HepG2 (cell line): ENCODE results near the gene TPRN. TPM values are rescaled to one million over a fixed set of nuclear protein-coding genes. Genes with fewer than 3 reads are reported as not detected.
A peak's percentile ranks its signal among the peaks of the same experiment; 100 is the strongest.

Source experiments
- GTF3A ChIP-seq: sonication (generic); formaldehyde crosslinking; conservative IDR thresholded peaks from 2 replicates; pipeline ENCODE4 v1.4.0; 2020; ENCODE audit warnings: mild to moderate bottlenecking, missing genetic modification reagents
- IRF2 ChIP-seq: IDR thresholded peaks from 2 replicates; pipeline ENCODE4 v1.6.1; 2018; ENCODE audit warnings: missing genetic modification reagents, missing compliant biosample characterization
- JARID2 ChIP-seq: sonication (generic); formaldehyde crosslinking; IDR thresholded peaks from 2 replicates; pipeline ENCODE4 v1.8.1; 2023; ENCODE audit warnings: missing genetic modification reagents, inconsistent platforms; ENCODE audit not compliant: insufficient replicate concordance
- SCMH1 ChIP-seq: sonication (generic); formaldehyde crosslinking; IDR thresholded peaks from 2 replicates; pipeline ENCODE4 v1.9.0; 2021; ENCODE audit warnings: missing genetic modification reagents, mild to moderate bottlenecking, borderline replicate concordance
- SOX5 ChIP-seq: IDR thresholded peaks from 2 replicates; pipeline ENCODE4 v1.6.1; 2016; ENCODE audit warnings: borderline replicate concordance
- ZBTB1 ChIP-seq: sonication (generic); formaldehyde crosslinking; IDR thresholded peaks from 2 replicates; pipeline ENCODE4 v1.4.0; 2020; ENCODE audit warnings: missing genetic modification reagents, borderline replicate concordance
- ZBTB8A ChIP-seq: sonication (generic); formaldehyde crosslinking; IDR thresholded peaks from 2 replicates; pipeline ENCODE4 v1.4.0; 2020; ENCODE audit warnings: mild to moderate bottlenecking, low read depth, missing genetic modification reagents, borderline replicate concordance
- ZFP36L1 ChIP-seq: sonication (generic); formaldehyde crosslinking; IDR thresholded peaks from 2 replicates; pipeline ENCODE4 v1.8.0; 2022; ENCODE audit warnings: mild to moderate bottlenecking, missing genetic modification reagents, moderate library complexity
- ZNF383 ChIP-seq: sonication (generic); formaldehyde crosslinking; IDR thresholded peaks from 2 replicates; pipeline ENCODE4 v1.4.0; 2020; ENCODE audit warnings: missing genetic modification reagents, mild to moderate bottlenecking, borderline replicate concordance
- ZNF773 ChIP-seq: sonication (generic); formaldehyde crosslinking; IDR thresholded peaks from 2 replicates; pipeline ENCODE4 v1.4.0; 2020; ENCODE audit warnings: missing genetic modification reagents, borderline replicate concordance
- ZNF839 ChIP-seq: sonication (generic); formaldehyde crosslinking; IDR thresholded peaks from 2 replicates; pipeline ENCODE4 v1.4.0; 2020; ENCODE audit warnings: missing genetic modification reagents, mild to moderate bottlenecking, borderline replicate concordance
- polyA plus RNA-seq, 8 experiments: library from polyadenylated mRNA; depleted of rRNA in 3 of 8; stranded (reverse) in 7 of 8; unstranded in 1 of 8; fragments of >200 nt; fragmentation: Illumina TruSeq in 4 of 8; extraction: Trizol in 4 of 8; gene quantifications; 2 replicates each; pipeline versions ENCODE4 v1.2.1 to v1.2.3, GENCODE V29; 2011 to 2016; ENCODE audit warnings: low read depth in 4 of 8, missing spikeins in 1 of 8, mixed read lengths in 1 of 8; ENCODE audit not compliant: insufficient read depth in 1 of 8
- total RNA-seq, 5 experiments: library from RNA; depleted of rRNA; stranded (reverse); fragments of >200 nt; fragmentation: Illumina TruSeq; extraction: Trizol; gene quantifications; 2 replicates each; pipeline ENCODE4 v1.2.3, GENCODE V29; 2016; ENCODE audit warnings: low read depth in 1 of 5
- TF ChIP-seq, protein P1 (sequence below): sonication (generic); formaldehyde crosslinking; IDR thresholded peaks from 2 replicates; pipeline ENCODE4 v1.5.1; 2020; ENCODE audit warnings: mild to moderate bottlenecking, missing genetic modification reagents, moderate library complexity

The TPRN gene
- total and polyA plus RNA-seq, 2 of the 13 experiments (the other 11 are each of a cell fraction or from before 2014, with no cell fraction given): 10.1 to 19.2 TPM

DNA sequence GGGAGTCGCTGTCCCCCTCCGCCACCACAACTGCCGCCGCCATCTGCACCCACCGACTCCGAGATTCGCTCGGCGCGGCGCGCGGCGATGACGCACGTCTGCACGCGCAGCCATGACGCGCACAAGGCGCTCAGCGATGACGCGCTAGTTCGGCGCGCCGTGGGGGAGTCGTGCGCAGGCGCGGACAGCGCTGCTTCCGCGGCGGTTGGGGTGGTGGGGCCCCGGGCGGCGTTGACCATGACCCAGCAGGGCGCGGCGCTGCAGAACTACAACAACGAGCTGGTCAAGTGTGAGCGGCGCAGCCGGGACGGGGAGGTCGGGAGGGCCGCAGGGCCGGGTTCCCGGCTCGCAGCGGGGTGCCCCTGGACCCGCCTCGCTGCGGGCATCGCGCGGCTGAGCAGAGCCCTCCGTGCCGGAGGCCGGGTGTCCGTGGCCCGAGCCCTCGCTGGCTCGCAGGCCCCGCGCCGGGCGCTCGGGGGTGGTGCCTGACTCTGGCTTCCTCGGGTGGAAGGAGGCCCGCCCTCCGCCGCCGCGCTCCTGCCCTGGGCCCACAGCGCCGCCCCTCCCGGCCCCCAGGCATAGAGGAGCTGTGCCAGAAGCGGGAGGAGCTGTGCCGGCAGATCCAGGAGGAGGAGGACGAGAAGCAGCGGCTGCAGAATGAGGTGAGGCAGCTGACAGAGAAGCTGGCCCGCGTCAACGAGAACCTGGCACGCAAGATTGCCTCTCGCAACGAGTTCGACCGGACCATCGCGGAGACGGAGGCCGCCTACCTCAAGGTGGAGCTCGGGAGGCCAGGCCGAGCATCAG lies 11.8 kb downstream of the TPRN start, which contains the start of the genes ANAPC2 and SSNA1 (continued):
- peak; percentile 92 for TF ChIP-seq IRF2 (CRISPR knock-in tag)
- no peak for TF ChIP-seq GTF3A (CRISPR knock-in tag)
- no peak for TF ChIP-seq ZNF383 (CRISPR knock-in tag)
- peak; percentile 56 for TF ChIP-seq SOX5 (CRISPR knock-in tag)
- TF ChIP-seq, protein P1, sequence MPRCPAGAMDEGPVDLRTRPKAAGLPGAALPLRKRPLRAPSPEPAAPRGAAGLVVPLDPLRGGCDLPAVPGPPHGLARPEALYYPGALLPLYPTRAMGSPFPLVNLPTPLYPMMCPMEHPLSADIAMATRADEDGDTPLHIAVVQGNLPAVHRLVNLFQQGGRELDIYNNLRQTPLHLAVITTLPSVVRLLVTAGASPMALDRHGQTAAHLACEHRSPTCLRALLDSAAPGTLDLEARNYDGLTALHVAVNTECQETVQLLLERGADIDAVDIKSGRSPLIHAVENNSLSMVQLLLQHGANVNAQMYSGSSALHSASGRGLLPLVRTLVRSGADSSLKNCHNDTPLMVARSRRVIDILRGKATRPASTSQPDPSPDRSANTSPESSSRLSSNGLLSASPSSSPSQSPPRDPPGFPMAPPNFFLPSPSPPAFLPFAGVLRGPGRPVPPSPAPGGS (CRISPR knock-in tag): peak; percentile 58
- TF ChIP-seq ZNF773 (CRISPR knock-in tag): no peak
- 0 out of 2 replicates have a peak, but pooled peaks have one; percentile 29 for TF ChIP-seq ZNF839
- no peak for TF ChIP-seq JARID2 (CRISPR knock-in tag)
- TF ChIP-seq ZFP36L1: no peak
- no peak for TF ChIP-seq SCMH1
- no peak for TF ChIP-seq ZBTB1 (CRISPR knock-in tag)
- no peak for TF ChIP-seq ZBTB8A (CRISPR knock-in tag)
